HepG2 (cell line): ENCODE data around the gene ZFTA. TPM values are rescaled to one million over a fixed set of nuclear protein-coding genes. Genes with fewer than 3 reads are reported as not detected.
A peak's percentile ranks its signal among the peaks of the same experiment; 100 is the strongest.

Experiments used
- ARID5B ChIP-seq: IDR thresholded peaks from 2 replicates; pipeline ENCODE4 v1.4.0; 2020; ENCODE audit warnings: mild to moderate bottlenecking, missing genetic modification reagents
- CBX5 ChIP-seq: sonication (generic); formaldehyde crosslinking; IDR thresholded peaks from 2 replicates; pipeline ENCODE4 v1.4.0; 2020; ENCODE audit warnings: missing genetic modification reagents, borderline replicate concordance
- IRX3 ChIP-seq: sonication (generic); formaldehyde crosslinking; IDR thresholded peaks from 2 replicates; pipeline ENCODE4 v1.8.1; 2023; ENCODE audit warnings: mild to moderate bottlenecking, low read depth, missing genetic modification reagents, borderline replicate concordance
- MED13 ChIP-seq: sonication (generic); formaldehyde crosslinking; IDR thresholded peaks from 2 replicates; pipeline ENCODE4 v1.5.0; 2020; ENCODE audit warnings: missing genetic modification reagents
- MXD4 ChIP-seq: IDR thresholded peaks from 2 replicates; pipeline ENCODE4 v1.6.1; 2016; ENCODE audit warnings: mild to moderate bottlenecking, missing biosample characterization, missing genetic modification reagents
- RXRB ChIP-seq: IDR thresholded peaks from 2 replicates; pipeline ENCODE4 v1.6.1; 2016; ENCODE audit warnings: borderline replicate concordance, missing genetic modification reagents, missing compliant biosample characterization
- TEAD2 ChIP-seq: sonication (generic); formaldehyde crosslinking; IDR thresholded peaks from 2 replicates; pipeline ENCODE4 v1.9.0; 2021; ENCODE audit warnings: missing genetic modification reagents
- ZFP36L2 ChIP-seq: sonication (generic); formaldehyde crosslinking; IDR thresholded peaks from 2 replicates; pipeline ENCODE4 v1.4.0; 2020; ENCODE audit warnings: missing genetic modification reagents
- ZGPAT ChIP-seq: IDR thresholded peaks from 2 replicates; pipeline ENCODE4 v1.6.1; 2016; ENCODE audit warnings: mild to moderate bottlenecking
- ZNF207 ChIP-seq: fragments of 450-650 bp; IDR thresholded peaks from 2 replicates; pipeline ENCODE4 v1.6.1; 2016; ENCODE audit warnings: antibody characterized with exemption, borderline replicate concordance
- ZNF232 ChIP-seq: sonication (generic); formaldehyde crosslinking; IDR thresholded peaks from 2 replicates; pipeline ENCODE4 v1.4.0; 2020; ENCODE audit warnings: missing genetic modification reagents, borderline replicate concordance
- ZNF552 ChIP-seq: sonication (generic); formaldehyde crosslinking; IDR thresholded peaks from 2 replicates; pipeline ENCODE4 v1.9.0; 2022; ENCODE audit warnings: missing genetic modification reagents, mild to moderate bottlenecking, borderline replicate concordance
- ZNF660 ChIP-seq: sonication (generic); formaldehyde crosslinking; IDR thresholded peaks from 2 replicates; pipeline ENCODE4 v1.5.1; 2020; ENCODE audit warnings: mild to moderate bottlenecking, low read depth, missing genetic modification reagents, borderline replicate concordance
- ZNF710 ChIP-seq: sonication (generic); formaldehyde crosslinking; IDR thresholded peaks from 2 replicates; pipeline ENCODE4 v1.5.0; 2020; ENCODE audit warnings: mild to moderate bottlenecking, missing genetic modification reagents, borderline replicate concordance
- ZNF788 ChIP-seq: sonication (generic); formaldehyde crosslinking; IDR thresholded peaks from 2 replicates; pipeline ENCODE4 v1.5.0; 2020; ENCODE audit warnings: mild to moderate bottlenecking, missing genetic modification reagents, borderline replicate concordance
- polyA plus RNA-seq, 8 experiments: library from polyadenylated mRNA; depleted of rRNA in 3 of 8; stranded (reverse) in 7 of 8; unstranded in 1 of 8; fragments of >200 nt; fragmentation: Illumina TruSeq in 4 of 8; extraction: Trizol in 4 of 8; gene quantifications; 2 replicates each; pipeline versions ENCODE4 v1.2.1 to v1.2.3, GENCODE V29; 2011 to 2016; ENCODE audit warnings: low read depth in 4 of 8, missing spikeins in 1 of 8, mixed read lengths in 1 of 8; ENCODE audit not compliant: insufficient read depth in 1 of 8
- total RNA-seq, 5 experiments: library from RNA; depleted of rRNA; stranded (reverse); fragments of >200 nt; fragmentation: Illumina TruSeq; extraction: Trizol; gene quantifications; 2 replicates each; pipeline ENCODE4 v1.2.3, GENCODE V29; 2016; ENCODE audit warnings: low read depth in 1 of 5
- TF ChIP-seq, protein P1 (sequence below): sonication (generic); formaldehyde crosslinking; IDR thresholded peaks from 2 replicates; pipeline ENCODE4 v1.4.0; 2020; ENCODE audit warnings: missing genetic modification reagents, borderline replicate concordance
- TF ChIP-seq, protein P2 (sequence below), 2 experiments: fragments of 450-650 bp in 1 of 2; sonication (generic) in 1 of 2; formaldehyde crosslinking; IDR thresholded peaks; 2 replicates each; pipeline versions ENCODE4 v1.5.0 to v1.8.0; 2020 to 2022; ENCODE audit warnings: mild to moderate bottlenecking in 1 of 2, missing genetic modification reagents in 1 of 2

ZFTA gene
- total and polyA plus RNA-seq, 2 of the 13 experiments (the other 11 are each of a cell fraction or from before 2014, with no cell fraction given) = 3.9 to 10.4 TPM

DNA sequence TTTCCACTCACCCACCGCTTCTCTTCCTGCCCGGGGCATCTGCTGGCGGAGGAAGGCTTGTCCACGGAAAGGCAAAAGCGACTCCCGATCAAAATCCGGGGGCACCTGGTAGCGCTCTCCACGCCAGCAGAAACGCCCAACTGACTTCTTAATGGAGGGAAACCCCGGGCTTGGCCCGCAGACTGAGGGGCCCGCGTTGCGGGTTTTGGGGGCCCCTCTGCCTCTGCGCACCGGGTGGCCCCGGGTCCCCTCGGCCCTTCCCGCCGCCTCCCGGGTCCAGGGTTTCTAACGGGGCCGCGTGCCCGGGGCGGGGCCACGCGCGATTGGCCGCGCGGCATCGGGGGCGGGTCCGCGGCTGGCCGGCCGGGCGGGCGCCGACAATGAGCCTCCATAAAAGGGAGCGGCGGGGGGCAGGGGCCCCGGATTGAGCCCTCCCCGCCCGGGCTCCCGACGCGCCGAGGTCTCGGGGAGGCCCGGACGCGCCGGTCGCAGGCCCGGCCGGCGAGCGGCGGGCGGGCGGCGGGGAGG lies 44.5 kb upstream of the ZFTA start, which contains the start of gene SPINDOC (continued):
- TF ChIP-seq ARID5B (CRISPR knock-in tag) (peak; percentile 32; the same call in 1 of the 2 replicates), IRX3 (CRISPR knock-in tag) (no peak), TEAD2 (CRISPR knock-in tag) (no peak), ZNF710 (no peak), ZNF660 (CRISPR knock-in tag) (no peak), ZFP36L2 (no peak), ZGPAT (CRISPR knock-in tag) (0 out of 2 replicates have a peak, but pooled peaks have one; percentile 26), ZNF788 (CRISPR knock-in tag) (no peak), ZNF552 (no peak), ZNF232 (no peak), MED13 (CRISPR knock-in tag) (no peak; the same call in 1 of the 2 replicates), MXD4 (CRISPR knock-in tag) (no peak), CBX5 (CRISPR knock-in tag) (no peak), ZNF207 (no peak), RXRB (0 out of 2 replicates have a peak, but pooled peaks have one; percentile 11)
- TF ChIP-seq, protein P1, sequence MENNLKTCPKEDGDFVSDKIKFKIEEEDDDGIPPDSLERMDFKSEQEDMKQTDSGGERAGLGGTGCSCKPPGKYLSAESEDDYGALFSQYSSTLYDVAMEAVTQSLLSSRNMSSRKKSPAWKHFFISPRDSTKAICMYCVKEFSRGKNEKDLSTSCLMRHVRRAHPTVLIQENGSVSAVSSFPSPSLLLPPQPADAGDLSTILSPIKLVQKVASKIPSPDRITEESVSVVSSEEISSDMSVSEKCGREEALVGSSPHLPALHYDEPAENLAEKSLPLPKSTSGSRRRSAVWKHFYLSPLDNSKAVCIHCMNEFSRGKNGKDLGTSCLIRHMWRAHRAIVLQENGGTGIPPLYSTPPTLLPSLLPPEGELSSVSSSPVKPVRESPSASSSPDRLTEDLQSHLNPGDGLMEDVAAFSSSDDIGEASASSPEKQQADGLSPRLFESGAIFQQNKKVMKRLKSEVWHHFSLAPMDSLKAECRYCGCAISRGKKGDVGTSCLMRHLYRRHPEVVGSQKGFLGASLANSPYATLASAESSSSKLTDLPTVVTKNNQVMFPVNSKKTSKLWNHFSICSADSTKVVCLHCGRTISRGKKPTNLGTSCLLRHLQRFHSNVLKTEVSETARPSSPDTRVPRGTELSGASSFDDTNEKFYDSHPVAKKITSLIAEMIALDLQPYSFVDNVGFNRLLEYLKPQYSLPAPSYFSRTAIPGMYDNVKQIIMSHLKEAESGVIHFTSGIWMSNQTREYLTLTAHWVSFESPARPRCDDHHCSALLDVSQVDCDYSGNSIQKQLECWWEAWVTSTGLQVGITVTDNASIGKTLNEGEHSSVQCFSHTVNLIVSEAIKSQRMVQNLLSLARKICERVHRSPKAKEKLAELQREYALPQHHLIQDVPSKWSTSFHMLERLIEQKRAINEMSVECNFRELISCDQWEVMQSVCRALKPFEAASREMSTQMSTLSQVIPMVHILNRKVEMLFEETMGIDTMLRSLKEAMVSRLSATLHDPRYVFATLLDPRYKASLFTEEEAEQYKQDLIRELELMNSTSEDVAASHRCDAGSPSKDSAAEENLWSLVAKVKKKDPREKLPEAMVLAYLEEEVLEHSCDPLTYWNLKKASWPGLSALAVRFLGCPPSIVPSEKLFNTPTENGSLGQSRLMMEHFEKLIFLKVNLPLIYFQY (CRISPR knock-in tag) = no peak
- TF ChIP-seq, protein P2, sequence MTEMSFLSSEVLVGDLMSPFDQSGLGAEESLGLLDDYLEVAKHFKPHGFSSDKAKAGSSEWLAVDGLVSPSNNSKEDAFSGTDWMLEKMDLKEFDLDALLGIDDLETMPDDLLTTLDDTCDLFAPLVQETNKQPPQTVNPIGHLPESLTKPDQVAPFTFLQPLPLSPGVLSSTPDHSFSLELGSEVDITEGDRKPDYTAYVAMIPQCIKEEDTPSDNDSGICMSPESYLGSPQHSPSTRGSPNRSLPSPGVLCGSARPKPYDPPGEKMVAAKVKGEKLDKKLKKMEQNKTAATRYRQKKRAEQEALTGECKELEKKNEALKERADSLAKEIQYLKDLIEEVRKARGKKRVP (CRISPR knock-in tag; IDR thresholded peaks at IDR 0.05) = no peak
